ENCODE data around the gene IFNG. TPM values are rescaled to one million over a fixed set of nuclear protein-coding genes. Genes with fewer than 3 reads are reported as not detected.

The IFNG gene
- total RNA-seq, 1 donor from 2014 or later = not detected

- H3K36me3 Mint-ChIP-seq = no peaks in the 10 kb centered on the region
- no peaks in the 10 kb centered on the region for H3K27me3 Mint-ChIP-seq (ENCODE audit: low read depth)
- H3K27ac Mint-ChIP-seq = no peak overlapping the region
- no peak for DNase-seq (ENCODE audit: low spot score in 2 of 2, unreplicated experiment in 2 of 2)
- TF ChIP-seq CTCF (IDR thresholded peaks at IDR 0.05; ENCODE audit: unreplicated experiment) = no peak
- peaks cover 14% of the 10 kb centered on the region for H3K9me3 Mint-ChIP-seq
- H3K4me3 Mint-ChIP-seq = no peak overlapping the region
- H3K4me1 Mint-ChIP-seq = peaks cover 8% of the 10 kb centered on the region
Measured at GRCh38 chr12:68154779-68155178, 4.8 kb downstream of the IFNG start.

GRCh38 chr12:68148261-68148951, 11.1 kb downstream of the IFNG start:
- no peak for DNase-seq (ENCODE audit: low spot score in 2 of 2, unreplicated experiment in 2 of 2)
- Mint-ChIP-seq H3K27ac (no peak overlapping the region), H3K9me3 (peaks cover 12% of the 10 kb centered on the region), H3K4me3 (no peak overlapping the region), H3K4me1 (peaks cover 4% of the 10 kb centered on the region), H3K36me3 (no peaks in the 10 kb centered on the region), H3K27me3 (ENCODE audit: low read depth) (no peaks in the 10 kb centered on the region)
- no peak for TF ChIP-seq CTCF (IDR thresholded peaks at IDR 0.05; ENCODE audit: unreplicated experiment)

GRCh38 chr12:68140556-68140955, 19.0 kb downstream of the IFNG start:
- Mint-ChIP-seq H3K4me1 (peaks cover 6% of the 10 kb centered on the region), H3K4me3 (no peak overlapping the region), H3K27me3 (ENCODE audit: low read depth) (no peaks in the 10 kb centered on the region), H3K27ac (no peak overlapping the region), H3K36me3 (no peaks in the 10 kb centered on the region), H3K9me3 (no peaks in the 10 kb centered on the region)
- DNase-seq (ENCODE audit: low spot score in 2 of 2, unreplicated experiment in 2 of 2) = no peak
- no peak for TF ChIP-seq CTCF (IDR thresholded peaks at IDR 0.05; ENCODE audit: unreplicated experiment)

- no peak overlapping the region for H3K27ac Mint-ChIP-seq
- H3K27me3 Mint-ChIP-seq (ENCODE audit: low read depth) = no peaks in the 10 kb centered on the region
- H3K4me1 Mint-ChIP-seq = peaks cover 6% of the 10 kb centered on the region
- no peaks in the 10 kb centered on the region for H3K36me3 Mint-ChIP-seq
- no peaks in the 10 kb centered on the region for H3K9me3 Mint-ChIP-seq
- DNase-seq (ENCODE audit: low spot score in 2 of 2, unreplicated experiment in 2 of 2) = no peak
- TF ChIP-seq CTCF (IDR thresholded peaks at IDR 0.05; ENCODE audit: unreplicated experiment) = no peak
- H3K4me3 Mint-ChIP-seq = no peak overlapping the region
Measured at GRCh38 chr12:68139941-68140340, 19.6 kb downstream of the IFNG start.

GRCh38 chr12:68139001-68139400, 20.5 kb downstream of the IFNG start:
- no peaks in the 10 kb centered on the region for H3K27me3 Mint-ChIP-seq (ENCODE audit: low read depth)
- TF ChIP-seq CTCF (IDR thresholded peaks at IDR 0.05; ENCODE audit: unreplicated experiment) = no peak
- no peaks in the 10 kb centered on the region for H3K36me3 Mint-ChIP-seq
- no peak for DNase-seq (ENCODE audit: low spot score in 2 of 2, unreplicated experiment in 2 of 2)
- H3K9me3 Mint-ChIP-seq = no peaks in the 10 kb centered on the region
- H3K4me3 Mint-ChIP-seq = no peak overlapping the region
- peaks cover 2% of the 10 kb centered on the region for H3K4me1 Mint-ChIP-seq
- no peak overlapping the region for H3K27ac Mint-ChIP-seq

All from mesothelial cell of epicardium (in vitro differentiated cells).